Mucosa of descending colon (tissue), 3 donors: ENCODE measurements around the gene CARD11. TPM values are rescaled to one million over a fixed set of nuclear protein-coding genes. Genes with fewer than 3 reads are reported as not detected.

Experiments
- ATAC-seq: fragments of 200-7000 bp; cut with Tn5 transposase; one replicate; pipeline ENCODE4 v1.9.1; 2020; ENCODE audit warnings: mild to moderate bottlenecking, moderate library complexity
- DNase-seq, 3 donors: peaks; one replicate each; pipeline ENCODE4 v3.0.0-alpha.2; 2020
- H3K36me3 ChIP-seq: fragments of 200-600 bp; one replicate; pipeline ENCODE4 v1.8.0; 2021; ENCODE audit warnings: low read depth, mild to moderate bottlenecking
- H3K4me1 ChIP-seq: fragments of 200-600 bp; one replicate; pipeline ENCODE4 v1.8.0; 2021; ENCODE audit warnings: low read depth, mild to moderate bottlenecking
- H3K4me3 ChIP-seq: fragments of 200-600 bp; one replicate; pipeline ENCODE4 v1.8.0; 2021; ENCODE audit warnings: mild to moderate bottlenecking
- H3K9me3 ChIP-seq: fragments of 200-600 bp; one replicate; pipeline ENCODE4 v1.8.0; 2021; ENCODE audit warnings: mild to moderate bottlenecking
- intact Hi-C, 2 donors: fragments of 100-400 bp; cut with DNase I in 1 of 2; cut with micrococcal nuclease in 1 of 2; formaldehyde crosslinking; loops; one replicate each; pipeline versions ENCODE4 v1.11.0 to v1.11.1; 2022; cut with DNase I, micrococcal nuclease
- total RNA-seq, 3 donors: library from RNA; stranded (reverse); fragmentation: NEBNext Ultra II Directional in 2 of 3; extraction: Animal tissue kit (Norgen Biotek cat#: 25700) in 2 of 3; gene quantifications; one replicate each; pipeline versions ENCODE4 v1.2.1 to v1.2.4, GENCODE V29; 2021 to 2023
- TF ChIP-seq, protein P1 (sequence below): fragments of 200-600 bp; IDR thresholded peaks from one replicate; pipeline ENCODE4 v1.8.0; 2022; ENCODE audit warnings: antibody characterized with exemption, mild to moderate bottlenecking
- donor health status: DM: no; HTN: no; CAD: no; lungs with moderate emphysema.
- donor health status: DM: no; HTN: no; CAD: no.
- donor health status: DM: no; HTN: yes; CAD: no.

Gene CARD11
- total RNA-seq, 3 donors from 2014 or later: 1.6 to 3.2 (median 3.2) TPM

DNA sequence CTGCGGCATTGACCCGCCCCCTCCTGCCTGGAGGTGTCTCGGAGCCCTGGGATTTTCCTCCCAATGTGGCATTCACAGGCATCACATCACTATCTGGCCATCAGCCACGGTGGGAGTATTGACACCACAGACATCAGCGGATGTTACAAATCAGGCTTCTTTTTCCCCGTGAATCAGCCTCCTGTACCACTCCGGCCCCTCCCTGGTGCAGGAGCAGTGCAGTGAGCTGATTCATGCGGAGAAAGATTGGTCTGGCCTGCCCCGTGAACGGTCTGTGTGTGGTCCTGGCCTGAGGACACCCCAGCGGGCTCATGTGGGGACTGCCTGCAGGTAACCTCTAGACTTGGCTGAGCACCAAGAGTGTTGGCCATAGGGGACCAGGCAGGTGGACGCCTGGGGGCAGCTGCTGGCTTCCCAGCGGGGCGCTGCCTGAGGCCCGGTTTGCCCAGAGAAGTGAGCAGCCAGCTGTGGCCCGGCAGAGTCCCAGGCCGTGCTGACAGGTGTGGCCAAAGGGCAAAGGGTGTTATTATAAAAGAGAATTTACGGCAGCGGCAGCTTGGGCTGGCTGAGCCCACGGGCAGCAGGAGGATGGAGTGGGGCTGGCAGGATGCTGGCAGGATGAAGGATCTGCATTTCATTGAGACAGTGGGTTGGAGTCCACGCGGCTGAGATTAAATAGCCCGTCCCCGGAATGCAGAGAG lies 167.5 kb downstream of the CARD11 start:
- no peaks in the 10 kb centered on the region for H3K4me1 ChIP-seq
- TF ChIP-seq, protein P1, sequence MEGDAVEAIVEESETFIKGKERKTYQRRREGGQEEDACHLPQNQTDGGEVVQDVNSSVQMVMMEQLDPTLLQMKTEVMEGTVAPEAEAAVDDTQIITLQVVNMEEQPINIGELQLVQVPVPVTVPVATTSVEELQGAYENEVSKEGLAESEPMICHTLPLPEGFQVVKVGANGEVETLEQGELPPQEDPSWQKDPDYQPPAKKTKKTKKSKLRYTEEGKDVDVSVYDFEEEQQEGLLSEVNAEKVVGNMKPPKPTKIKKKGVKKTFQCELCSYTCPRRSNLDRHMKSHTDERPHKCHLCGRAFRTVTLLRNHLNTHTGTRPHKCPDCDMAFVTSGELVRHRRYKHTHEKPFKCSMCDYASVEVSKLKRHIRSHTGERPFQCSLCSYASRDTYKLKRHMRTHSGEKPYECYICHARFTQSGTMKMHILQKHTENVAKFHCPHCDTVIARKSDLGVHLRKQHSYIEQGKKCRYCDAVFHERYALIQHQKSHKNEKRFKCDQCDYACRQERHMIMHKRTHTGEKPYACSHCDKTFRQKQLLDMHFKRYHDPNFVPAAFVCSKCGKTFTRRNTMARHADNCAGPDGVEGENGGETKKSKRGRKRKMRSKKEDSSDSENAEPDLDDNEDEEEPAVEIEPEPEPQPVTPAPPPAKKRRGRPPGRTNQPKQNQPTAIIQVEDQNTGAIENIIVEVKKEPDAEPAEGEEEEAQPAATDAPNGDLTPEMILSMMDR: no peak

DNA sequence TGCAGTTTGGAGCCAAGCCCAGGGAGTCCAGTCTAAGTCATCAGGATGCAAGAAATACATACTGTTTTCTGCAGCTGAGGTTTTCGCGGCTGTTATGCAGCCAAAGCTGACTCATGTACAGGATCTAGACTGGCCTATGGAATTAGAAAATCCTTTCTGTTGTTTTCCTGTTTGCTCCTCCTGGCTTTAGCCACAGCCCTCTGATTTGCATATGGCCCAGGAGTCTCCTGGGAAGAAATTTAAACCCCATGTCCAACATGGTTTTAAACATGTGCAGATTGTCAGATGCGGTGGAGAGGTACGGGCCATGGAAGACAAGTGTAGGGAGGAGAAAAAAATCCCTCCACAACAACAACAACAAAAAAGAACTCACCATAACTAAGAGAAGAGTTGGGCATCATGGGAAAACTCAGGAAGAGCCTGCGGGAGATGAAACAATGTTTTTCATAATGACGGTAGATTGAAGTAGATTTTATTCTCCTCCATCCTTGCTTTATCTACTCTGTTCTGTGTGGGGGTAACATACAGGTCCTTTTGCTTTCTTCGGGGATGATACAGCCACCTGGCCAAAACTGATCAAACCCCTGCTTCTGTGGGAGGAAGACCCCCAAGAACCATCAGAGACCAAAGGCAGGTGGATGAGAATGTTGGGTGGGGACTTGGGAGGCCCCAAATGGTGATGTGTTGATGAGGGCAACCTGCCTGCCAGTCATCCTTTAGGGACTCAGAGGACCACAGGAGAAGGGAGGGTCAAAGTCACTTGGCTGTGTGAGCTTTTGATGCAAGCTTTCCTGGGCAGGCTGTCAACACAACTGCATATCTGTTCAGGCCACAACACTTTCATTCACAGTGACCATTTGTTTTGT lies 169.7 kb downstream of the CARD11 start:
- no peaks in the 10 kb centered on the region for H3K36me3 ChIP-seq
- no peaks in the 10 kb centered on the region for H3K4me1 ChIP-seq
- TF ChIP-seq, protein P1: no peak
- DNase-seq (no peak), ATAC-seq (no peak)
- no peaks in the 10 kb centered on the region for H3K9me3 ChIP-seq
- no peak overlapping the region for H3K4me3 ChIP-seq
- intact Hi-C loops: no loop called here

More for the DNA sequence above, 167.5 kb downstream of the CARD11 start:
- H3K4me3 ChIP-seq: no peak overlapping the region
- intact Hi-C loops: no loop called here
- no peaks in the 10 kb centered on the region for H3K9me3 ChIP-seq
- DNase-seq: peak in 1 of 3 donors; percentile 37
- peak; percentile 63 for ATAC-seq
- no peaks in the 10 kb centered on the region for H3K36me3 ChIP-seq

DNA sequence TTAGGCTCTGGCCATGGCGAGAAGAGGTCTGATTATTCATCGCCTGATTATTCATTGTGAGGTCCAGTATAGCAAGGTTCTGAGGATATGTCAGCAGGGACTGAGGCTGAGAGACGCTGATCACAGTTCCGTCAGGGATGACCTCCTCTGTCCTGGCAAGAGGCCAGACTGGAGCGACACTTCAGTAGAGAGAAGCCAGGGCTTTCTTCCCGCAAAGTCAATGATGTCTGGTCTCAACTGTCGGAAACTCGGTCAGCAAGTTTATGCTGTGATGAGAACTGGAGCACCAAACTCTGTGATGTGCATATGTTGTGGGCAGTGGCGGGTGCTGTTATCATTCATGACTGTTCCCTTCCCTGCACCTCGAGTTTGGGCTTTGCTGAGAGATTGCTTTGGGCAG lies 170.5 kb downstream of the CARD11 start:
- H3K4me3 ChIP-seq: no peak overlapping the region
- intact Hi-C loops: no loop called here
- TF ChIP-seq, protein P1: no peak
- no peaks in the 10 kb centered on the region for H3K9me3 ChIP-seq
- no peaks in the 10 kb centered on the region for H3K36me3 ChIP-seq
- H3K4me1 ChIP-seq: no peaks in the 10 kb centered on the region
- DNase-seq (no peak), ATAC-seq (no peak)

DNA sequence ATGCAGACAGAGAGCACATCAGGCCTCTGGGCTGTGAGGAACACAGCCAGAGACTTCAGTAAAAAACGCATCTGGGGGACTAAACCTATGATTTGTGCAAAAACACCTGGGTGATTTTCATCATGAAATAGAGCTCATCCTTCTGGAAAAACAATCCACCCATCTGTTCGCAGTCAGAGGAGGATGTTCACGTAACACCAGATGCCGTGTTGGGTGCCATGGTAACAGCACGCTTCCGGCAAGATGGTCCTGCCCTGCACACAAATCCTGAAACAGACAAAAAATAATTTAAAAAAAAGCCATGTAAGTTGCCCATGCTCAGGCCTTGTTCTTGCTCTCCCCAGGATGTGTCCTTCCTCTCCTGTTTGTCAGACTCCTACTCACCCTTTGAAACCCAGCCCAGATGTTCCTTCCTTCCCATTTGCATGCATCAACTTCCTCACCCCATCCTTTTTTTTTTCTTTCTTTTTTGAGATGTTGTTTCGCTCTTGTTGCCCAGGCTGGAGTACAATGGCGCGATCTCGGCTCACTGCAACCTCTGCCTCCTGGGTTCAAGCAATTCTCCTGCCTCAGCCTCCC lies 171.3 kb downstream of the CARD11 start:
- DNase-seq (no peak), ATAC-seq (no peak)
- Histone ChIP-seq H3K9me3 (no peaks in the 10 kb centered on the region), H3K4me1 (no peaks in the 10 kb centered on the region), H3K36me3 (no peaks in the 10 kb centered on the region), H3K4me3 (no peak overlapping the region)
- TF ChIP-seq, protein P1: no peak
- intact Hi-C loops: no loop called here

DNA sequence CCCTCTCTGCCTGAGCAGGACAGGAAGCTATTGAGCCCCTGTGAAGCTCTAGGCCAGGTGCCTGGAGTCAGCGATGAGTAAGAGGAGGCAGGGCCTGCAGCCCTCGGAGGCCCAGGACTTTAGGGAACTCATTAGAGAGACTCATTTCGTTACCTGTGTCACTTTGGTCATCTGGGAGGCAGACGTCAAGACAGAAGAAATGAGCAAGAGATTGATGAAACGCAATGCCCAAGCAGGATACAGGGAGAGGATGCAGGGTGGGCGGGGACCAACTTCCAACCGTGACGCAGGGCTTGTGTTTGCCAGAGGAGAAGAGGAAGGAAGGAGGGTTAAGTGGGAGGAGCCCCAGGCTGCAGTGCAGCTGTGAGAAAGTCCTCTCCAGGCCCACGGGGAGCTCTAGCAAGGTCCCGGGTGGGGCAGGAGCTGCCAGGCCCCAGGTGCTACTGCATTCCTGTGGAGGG lies 173.2 kb downstream of the CARD11 start:
- no peaks in the 10 kb centered on the region for H3K9me3 ChIP-seq
- TF ChIP-seq, protein P1: no peak
- H3K36me3 ChIP-seq: no peaks in the 10 kb centered on the region
- intact Hi-C loops: no loop called here
- ATAC-seq (peak; percentile 91), DNase-seq (peak; percentile 62 to 84 (median 70))
- H3K4me3 ChIP-seq: no peak overlapping the region
- no peaks in the 10 kb centered on the region for H3K4me1 ChIP-seq
